ENCODE results near the gene RAB23. TPM values are rescaled to one million over a fixed set of nuclear protein-coding genes. Genes with fewer than 3 reads are reported as not detected.

RAB23 gene
- total and polyA plus RNA-seq, 2 experiments from 2014 or later, result 5.2 to 16.7 TPM

DNA sequence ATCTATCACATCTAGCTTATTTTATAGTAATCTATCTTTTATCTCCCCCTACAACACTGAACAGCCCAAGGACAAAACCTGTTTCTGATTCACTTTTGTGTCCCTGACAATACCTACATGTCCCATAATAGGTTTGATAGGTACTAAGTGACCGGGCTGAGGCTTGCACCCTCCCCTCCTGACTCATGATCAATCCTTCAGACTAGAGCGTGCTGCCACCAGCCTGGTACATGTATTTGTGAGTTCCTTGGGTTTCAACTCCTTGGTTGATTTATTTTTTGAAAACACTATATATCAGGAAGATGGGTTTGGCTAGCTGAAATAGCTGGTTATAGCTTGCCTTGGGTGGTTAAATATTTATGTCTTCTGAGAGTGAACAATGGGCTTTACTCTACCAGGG lies 41.6 kb upstream of the RAB23 start:
- H3K9me2 ChIP-seq (ENCODE audit: insufficient read depth), result 0 out of 2 replicates have a peak, but pooled peaks cover 5% of the 10 kb centered on the region
- no peaks in the 10 kb centered on the region for H3K27me3 ChIP-seq (ENCODE audit: insufficient read depth)
- no peaks in the 10 kb centered on the region for H3K79me2 ChIP-seq (replicated peaks; ENCODE audit: insufficient read depth)
- H3K9me3 Mint-ChIP-seq, result no peaks in the 10 kb centered on the region
- H3F3A ChIP-seq (replicated peaks; ENCODE audit: low read depth), result no peaks in the 10 kb centered on the region
- H3K36me3 Mint-ChIP-seq (ENCODE audit: low read depth), result no peaks in the 10 kb centered on the region
- H4K20me1 ChIP-seq (replicated peaks; ENCODE audit: insufficient read depth), result no peaks in the 10 kb centered on the region
- H3K4me1 ChIP-seq (ENCODE audit: insufficient read depth), result no peaks in the 10 kb centered on the region
- H3K27ac Mint-ChIP-seq, result no peak overlapping the region
- no peaks in the 10 kb centered on the region for H3K27me3 Mint-ChIP-seq (ENCODE audit: insufficient read depth, low read depth, poor library complexity)
- no peak overlapping the region for H3K4me2 ChIP-seq
- H3K4me1 Mint-ChIP-seq, result no peaks in the 10 kb centered on the region
- no peak overlapping the region for H3K4me3 ChIP-seq
- no peaks in the 10 kb centered on the region for H3K36me3 ChIP-seq (ENCODE audit: insufficient read depth)
- no peak overlapping the region for H3K27ac ChIP-seq (ENCODE audit: low read depth)
- no peak for TF ChIP-seq STAT1 (IDR thresholded peaks at IDR 0.05; ENCODE audit: unreplicated experiment)
- TF ChIP-seq EZH2phosphoT487 (IDR thresholded peaks at IDR 0.05; ENCODE audit: unreplicated experiment), result no peak
- TF ChIP-seq, protein P1, sequence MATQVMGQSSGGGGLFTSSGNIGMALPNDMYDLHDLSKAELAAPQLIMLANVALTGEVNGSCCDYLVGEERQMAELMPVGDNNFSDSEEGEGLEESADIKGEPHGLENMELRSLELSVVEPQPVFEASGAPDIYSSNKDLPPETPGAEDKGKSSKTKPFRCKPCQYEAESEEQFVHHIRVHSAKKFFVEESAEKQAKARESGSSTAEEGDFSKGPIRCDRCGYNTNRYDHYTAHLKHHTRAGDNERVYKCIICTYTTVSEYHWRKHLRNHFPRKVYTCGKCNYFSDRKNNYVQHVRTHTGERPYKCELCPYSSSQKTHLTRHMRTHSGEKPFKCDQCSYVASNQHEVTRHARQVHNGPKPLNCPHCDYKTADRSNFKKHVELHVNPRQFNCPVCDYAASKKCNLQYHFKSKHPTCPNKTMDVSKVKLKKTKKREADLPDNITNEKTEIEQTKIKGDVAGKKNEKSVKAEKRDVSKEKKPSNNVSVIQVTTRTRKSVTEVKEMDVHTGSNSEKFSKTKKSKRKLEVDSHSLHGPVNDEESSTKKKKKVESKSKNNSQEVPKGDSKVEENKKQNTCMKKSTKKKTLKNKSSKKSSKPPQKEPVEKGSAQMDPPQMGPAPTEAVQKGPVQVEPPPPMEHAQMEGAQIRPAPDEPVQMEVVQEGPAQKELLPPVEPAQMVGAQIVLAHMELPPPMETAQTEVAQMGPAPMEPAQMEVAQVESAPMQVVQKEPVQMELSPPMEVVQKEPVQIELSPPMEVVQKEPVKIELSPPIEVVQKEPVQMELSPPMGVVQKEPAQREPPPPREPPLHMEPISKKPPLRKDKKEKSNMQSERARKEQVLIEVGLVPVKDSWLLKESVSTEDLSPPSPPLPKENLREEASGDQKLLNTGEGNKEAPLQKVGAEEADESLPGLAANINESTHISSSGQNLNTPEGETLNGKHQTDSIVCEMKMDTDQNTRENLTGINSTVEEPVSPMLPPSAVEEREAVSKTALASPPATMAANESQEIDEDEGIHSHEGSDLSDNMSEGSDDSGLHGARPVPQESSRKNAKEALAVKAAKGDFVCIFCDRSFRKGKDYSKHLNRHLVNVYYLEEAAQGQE (IDR thresholded peaks at IDR 0.05; ENCODE audit: unreplicated experiment), result no peak
- TF ChIP-seq ZNF331 (CRISPR knock-in tag; IDR thresholded peaks at IDR 0.05; ENCODE audit: low read depth), result no peak
- TF ChIP-seq, protein P2, sequence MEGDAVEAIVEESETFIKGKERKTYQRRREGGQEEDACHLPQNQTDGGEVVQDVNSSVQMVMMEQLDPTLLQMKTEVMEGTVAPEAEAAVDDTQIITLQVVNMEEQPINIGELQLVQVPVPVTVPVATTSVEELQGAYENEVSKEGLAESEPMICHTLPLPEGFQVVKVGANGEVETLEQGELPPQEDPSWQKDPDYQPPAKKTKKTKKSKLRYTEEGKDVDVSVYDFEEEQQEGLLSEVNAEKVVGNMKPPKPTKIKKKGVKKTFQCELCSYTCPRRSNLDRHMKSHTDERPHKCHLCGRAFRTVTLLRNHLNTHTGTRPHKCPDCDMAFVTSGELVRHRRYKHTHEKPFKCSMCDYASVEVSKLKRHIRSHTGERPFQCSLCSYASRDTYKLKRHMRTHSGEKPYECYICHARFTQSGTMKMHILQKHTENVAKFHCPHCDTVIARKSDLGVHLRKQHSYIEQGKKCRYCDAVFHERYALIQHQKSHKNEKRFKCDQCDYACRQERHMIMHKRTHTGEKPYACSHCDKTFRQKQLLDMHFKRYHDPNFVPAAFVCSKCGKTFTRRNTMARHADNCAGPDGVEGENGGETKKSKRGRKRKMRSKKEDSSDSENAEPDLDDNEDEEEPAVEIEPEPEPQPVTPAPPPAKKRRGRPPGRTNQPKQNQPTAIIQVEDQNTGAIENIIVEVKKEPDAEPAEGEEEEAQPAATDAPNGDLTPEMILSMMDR (conservative IDR thresholded peaks at IDR 0.05; ENCODE audit: low read depth in 2 of 2), result no peak
- TF ChIP-seq, protein P3, sequence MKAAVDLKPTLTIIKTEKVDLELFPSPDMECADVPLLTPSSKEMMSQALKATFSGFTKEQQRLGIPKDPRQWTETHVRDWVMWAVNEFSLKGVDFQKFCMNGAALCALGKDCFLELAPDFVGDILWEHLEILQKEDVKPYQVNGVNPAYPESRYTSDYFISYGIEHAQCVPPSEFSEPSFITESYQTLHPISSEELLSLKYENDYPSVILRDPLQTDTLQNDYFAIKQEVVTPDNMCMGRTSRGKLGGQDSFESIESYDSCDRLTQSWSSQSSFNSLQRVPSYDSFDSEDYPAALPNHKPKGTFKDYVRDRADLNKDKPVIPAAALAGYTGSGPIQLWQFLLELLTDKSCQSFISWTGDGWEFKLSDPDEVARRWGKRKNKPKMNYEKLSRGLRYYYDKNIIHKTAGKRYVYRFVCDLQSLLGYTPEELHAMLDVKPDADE (IDR thresholded peaks at IDR 0.05), result no peak
- TF ChIP-seq ZNF114 (CRISPR knock-in tag; IDR thresholded peaks at IDR 0.05), result no peak
- TF ChIP-seq, protein P4, sequence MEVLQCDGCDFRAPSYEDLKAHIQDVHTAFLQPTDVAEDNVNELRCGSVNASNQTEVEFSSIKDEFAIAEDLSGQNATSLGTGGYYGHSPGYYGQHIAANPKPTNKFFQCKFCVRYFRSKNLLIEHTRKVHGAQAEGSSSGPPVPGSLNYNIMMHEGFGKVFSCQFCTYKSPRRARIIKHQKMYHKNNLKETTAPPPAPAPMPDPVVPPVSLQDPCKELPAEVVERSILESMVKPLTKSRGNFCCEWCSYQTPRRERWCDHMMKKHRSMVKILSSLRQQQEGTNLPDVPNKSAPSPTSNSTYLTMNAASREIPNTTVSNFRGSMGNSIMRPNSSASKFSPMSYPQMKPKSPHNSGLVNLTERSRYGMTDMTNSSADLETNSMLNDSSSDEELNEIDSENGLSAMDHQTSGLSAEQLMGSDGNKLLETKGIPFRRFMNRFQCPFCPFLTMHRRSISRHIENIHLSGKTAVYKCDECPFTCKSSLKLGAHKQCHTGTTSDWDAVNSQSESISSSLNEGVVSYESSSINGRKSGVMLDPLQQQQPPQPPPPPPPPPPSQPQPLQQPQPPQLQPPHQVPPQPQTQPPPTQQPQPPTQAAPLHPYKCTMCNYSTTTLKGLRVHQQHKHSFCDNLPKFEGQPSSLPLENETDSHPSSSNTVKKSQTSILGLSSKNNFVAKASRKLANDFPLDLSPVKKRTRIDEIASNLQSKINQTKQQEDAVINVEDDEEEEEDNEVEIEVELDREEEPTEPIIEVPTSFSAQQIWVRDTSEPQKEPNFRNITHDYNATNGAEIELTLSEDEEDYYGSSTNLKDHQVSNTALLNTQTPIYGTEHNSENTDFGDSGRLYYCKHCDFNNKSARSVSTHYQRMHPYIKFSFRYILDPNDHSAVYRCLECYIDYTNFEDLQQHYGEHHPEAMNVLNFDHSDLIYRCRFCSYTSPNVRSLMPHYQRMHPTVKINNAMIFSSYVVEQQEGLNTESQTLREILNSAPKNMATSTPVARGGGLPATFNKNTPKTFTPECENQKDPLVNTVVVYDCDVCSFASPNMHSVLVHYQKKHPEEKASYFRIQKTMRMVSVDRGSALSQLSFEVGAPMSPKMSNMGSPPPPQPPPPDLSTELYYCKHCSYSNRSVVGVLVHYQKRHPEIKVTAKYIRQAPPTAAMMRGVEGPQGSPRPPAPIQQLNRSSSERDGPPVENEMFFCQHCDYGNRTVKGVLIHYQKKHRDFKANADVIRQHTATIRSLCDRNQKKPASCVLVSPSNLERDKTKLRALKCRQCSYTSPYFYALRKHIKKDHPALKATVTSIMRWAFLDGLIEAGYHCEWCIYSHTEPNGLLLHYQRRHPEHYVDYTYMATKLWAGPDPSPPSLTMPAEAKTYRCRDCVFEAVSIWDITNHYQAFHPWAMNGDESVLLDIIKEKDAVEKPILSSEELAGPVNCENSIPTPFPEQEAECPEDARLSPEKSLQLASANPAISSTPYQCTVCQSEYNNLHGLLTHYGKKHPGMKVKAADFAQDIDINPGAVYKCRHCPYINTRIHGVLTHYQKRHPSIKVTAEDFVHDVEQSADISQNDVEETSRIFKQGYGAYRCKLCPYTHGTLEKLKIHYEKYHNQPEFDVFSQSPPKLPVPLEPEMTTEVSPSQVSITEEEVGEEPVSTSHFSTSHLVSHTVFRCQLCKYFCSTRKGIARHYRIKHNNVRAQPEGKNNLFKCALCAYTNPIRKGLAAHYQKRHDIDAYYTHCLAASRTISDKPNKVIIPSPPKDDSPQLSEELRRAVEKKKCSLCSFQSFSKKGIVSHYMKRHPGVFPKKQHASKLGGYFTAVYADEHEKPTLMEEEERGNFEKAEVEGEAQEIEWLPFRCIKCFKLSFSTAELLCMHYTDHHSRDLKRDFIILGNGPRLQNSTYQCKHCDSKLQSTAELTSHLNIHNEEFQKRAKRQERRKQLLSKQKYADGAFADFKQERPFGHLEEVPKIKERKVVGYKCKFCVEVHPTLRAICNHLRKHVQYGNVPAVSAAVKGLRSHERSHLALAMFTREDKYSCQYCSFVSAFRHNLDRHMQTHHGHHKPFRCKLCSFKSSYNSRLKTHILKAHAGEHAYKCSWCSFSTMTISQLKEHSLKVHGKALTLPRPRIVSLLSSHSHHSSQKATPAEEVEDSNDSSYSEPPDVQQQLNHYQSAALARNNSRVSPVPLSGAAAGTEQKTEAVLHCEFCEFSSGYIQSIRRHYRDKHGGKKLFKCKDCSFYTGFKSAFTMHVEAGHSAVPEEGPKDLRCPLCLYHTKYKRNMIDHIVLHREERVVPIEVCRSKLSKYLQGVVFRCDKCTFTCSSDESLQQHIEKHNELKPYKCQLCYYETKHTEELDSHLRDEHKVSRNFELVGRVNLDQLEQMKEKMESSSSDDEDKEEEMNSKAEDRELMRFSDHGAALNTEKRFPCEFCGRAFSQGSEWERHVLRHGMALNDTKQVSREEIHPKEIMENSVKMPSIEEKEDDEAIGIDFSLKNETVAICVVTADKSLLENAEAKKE (CRISPR knock-in tag; IDR thresholded peaks at IDR 0.05), result no peak
- no peak for TF ChIP-seq JUNB (IDR thresholded peaks at IDR 0.05; ENCODE audit: unreplicated experiment)
- no peak for TF ChIP-seq POLR2AphosphoS5 (IDR thresholded peaks at IDR 0.05; ENCODE audit: low read depth)
- TF ChIP-seq EZH2 (IDR thresholded peaks at IDR 0.05; ENCODE audit: low read depth, unreplicated experiment), result no peak
- TF ChIP-seq NANOG (IDR thresholded peaks at IDR 0.05; ENCODE audit: borderline replicate concordance), result no peak
- no peak for TF ChIP-seq CREB1 (CRISPR knock-in tag; IDR thresholded peaks at IDR 0.05; ENCODE audit: low read depth)
- no peak overlapping the region for H2AFZ ChIP-seq
- ATAC-seq (no peak), DNase-seq (ENCODE audit: low spot score) (no peak)
- no peak overlapping the region for H3K4me3 Mint-ChIP-seq

Data from GM23338 (cell line).